Measurements from ENCODE around the gene ASB15.
A peak's percentile ranks its signal among the peaks of the same experiment; 100 is the strongest.
"Not testable (repeated sequence)": the region's sequence is repeated elsewhere in the genome, so short reads cannot be mapped to it uniquely, and the experiment has no call there.

ASB15 gene

GRCh38 chr7:123599766-123600165 is 1.9 kb upstream of the ASB15 start:
- no peak for FAIRE-seq

- FAIRE-seq = no peak
Measured at GRCh38 chr7:123600876-123601275, 745 bp upstream of the ASB15 start.

- FAIRE-seq = no peak
Measured at GRCh38 chr7:123602648-123603047, 1.0 kb downstream of the ASB15 start.

DNA sequence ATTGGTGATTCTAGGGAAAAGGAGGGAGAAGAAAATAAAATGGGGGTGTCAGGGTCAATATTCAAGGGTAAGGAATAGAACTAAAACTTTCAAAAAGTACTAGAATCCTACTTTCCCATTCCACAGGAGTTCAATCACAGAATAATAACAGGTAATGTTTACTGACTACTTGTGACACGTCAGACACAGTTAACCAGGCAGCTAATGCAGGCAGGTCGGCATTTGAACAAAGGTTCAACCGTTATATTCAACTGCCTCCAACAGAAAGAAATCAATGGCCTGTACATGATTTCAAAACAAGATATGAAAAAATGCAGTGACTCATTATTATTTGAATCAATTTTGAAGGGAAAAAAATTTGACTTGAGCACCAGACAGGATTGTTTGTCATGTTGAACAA is 3.1 kb downstream of the ASB15 start:
- no peak for FAIRE-seq

GRCh38 chr7:123607423-123607975 is 5.9 kb downstream of the ASB15 start:
- FAIRE-seq = no peak

GRCh38 chr7:123608991-123609882 is 7.6 kb downstream of the ASB15 start:
- FAIRE-seq = no peak

DNA sequence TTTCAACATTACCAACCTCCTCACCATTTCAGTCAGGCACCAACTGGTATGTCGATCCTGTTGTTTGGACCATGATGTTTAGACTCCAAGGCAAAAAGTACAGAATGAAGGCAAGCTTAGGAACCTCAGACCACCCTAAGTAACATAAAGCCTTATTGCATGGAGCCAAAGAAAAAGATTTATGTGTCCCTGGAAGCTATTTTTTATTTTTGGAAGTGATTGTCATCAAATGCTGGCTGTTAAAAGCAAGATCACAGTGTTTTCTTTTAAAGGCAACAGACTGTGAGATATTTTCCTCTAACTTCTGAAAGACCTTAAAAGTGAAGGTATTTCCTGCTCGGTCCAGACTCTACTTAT is 8.2 kb downstream of the ASB15 start:
- FAIRE-seq = no peak

GRCh38 chr7:123612024-123612423 is 10.4 kb downstream of the ASB15 start:
- no peak for FAIRE-seq

- no peak for FAIRE-seq
Measured at GRCh38 chr7:123615344-123615743, 13.7 kb downstream of the ASB15 start.

DNA sequence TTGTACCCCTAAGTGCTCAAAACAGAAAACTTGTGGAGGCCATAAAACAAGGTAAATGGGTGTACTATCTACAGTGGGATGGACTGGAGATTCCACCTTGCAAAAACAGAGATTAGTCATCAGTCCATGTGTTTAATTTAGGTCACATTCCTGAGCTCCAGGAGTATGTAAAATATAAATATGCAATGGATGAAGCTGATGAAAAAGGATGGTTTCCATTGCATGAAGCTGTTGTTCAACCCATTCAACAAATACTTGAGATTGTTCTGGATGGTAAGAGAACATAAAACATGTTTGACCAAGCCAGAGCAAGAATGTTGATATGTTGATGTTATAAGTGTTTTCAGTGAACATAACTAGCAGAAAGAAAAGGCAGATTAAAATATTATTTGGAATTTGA is 14.6 kb downstream of the ASB15 start:
- FAIRE-seq = no peak

DNA sequence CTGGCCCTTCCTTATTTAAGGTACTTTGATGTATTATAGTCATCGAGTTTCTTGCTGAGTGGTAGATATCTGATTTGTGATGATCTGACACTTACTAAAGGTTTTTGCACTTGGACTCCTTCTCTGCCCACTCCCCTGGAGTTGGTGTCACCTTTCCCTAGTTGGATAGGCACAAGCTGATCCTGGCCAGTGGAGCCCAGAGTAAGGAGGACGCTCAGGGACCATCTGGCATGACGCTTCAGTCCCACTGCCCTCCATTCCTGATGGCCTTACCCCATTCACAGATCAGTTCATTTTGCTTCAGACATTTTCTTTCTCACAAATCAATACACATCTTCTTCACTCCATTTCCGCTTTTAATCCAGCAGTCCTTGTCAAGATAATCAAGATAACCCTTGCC is 20.1 kb downstream of the ASB15 start:
- FAIRE-seq = no peak

DNA sequence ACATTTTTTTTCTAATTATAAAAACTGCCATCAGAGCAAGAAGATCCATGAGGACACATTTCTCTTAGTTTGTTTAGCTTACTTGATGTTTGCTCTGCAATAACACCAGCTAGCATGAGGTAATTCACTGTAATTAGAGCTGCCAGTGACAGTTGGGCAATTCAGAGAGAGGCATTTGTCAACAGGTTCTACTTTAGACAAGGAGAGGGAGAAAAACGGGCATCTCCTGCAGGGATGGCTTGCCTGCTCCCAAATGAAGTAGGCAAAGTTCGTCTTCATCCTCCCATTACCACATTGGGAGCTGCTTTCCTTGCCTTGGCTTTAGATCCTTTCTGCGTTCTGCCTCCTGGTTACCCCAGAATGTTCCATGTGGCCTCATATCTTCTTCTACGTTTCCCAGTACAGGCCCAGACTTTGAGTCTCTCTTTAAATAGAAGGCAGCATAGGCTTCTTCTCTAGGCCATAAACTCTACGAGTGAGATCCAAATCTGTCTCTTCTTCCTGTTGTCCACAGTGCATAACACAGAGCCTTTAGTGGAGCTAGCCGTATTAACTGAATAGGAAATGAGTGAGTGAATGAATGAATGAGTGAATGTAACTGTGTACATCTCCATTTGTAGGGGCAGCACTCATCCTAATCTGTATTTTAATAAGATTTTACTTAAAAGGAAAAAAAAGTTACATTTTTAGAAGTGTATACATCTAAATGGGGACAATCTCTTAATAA is 21.2 kb downstream of the ASB15 start:
- FAIRE-seq = peak; percentile 97

- FAIRE-seq = no peak
Measured at GRCh38 chr7:123624527-123625183, 23.0 kb downstream of the ASB15 start.

GRCh38 chr7:123625254-123625653 is 23.6 kb downstream of the ASB15 start:
- FAIRE-seq = no peak

- FAIRE-seq = no peak
Measured at GRCh38 chr7:123627851-123628250, 26.2 kb downstream of the ASB15 start.

DNA sequence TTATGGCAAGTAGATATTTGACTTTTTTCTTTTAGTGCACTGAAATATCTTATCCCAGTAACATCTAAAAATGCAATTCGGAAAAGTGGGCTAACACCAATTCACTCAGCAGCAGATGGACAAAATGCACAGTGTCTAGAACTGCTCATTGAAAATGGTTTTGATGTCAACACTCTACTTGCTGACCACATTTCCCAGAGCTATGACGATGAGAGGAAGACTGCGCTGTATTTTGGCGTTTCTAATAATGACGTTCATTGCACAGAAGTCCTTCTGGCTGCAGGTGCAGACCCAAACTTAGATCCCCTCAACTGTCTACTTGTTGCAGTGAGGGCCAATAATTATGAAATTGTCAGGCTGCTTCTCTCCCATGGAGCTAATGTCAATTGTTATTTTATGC is 27.2 kb downstream of the ASB15 start:
- no peak for FAIRE-seq

DNA sequence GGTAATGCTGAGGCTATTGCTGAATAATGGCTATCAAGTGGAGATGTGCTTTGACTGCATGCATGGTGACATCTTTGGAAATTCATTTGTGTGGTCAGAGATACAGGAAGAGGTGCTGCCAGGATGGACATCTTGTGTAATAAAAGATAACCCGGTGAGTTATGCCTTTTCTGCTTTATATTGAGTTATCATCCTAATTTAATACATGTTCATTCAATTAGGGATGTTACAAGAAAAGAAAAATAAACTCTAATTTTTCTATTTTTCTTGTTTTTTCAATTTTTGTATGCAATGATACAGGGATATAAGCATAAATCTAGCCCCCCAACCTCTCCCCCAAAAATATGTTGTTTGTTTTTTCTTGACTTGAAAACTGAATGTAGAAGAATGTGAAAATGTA is 27.7 kb downstream of the ASB15 start:
- no peak for FAIRE-seq

- no peak for FAIRE-seq
Measured at GRCh38 chr7:123632808-123633207, 31.2 kb downstream of the ASB15 start.

GRCh38 chr7:123633553-123633952 is 31.9 kb downstream of the ASB15 start:
- no peak for FAIRE-seq

DNA sequence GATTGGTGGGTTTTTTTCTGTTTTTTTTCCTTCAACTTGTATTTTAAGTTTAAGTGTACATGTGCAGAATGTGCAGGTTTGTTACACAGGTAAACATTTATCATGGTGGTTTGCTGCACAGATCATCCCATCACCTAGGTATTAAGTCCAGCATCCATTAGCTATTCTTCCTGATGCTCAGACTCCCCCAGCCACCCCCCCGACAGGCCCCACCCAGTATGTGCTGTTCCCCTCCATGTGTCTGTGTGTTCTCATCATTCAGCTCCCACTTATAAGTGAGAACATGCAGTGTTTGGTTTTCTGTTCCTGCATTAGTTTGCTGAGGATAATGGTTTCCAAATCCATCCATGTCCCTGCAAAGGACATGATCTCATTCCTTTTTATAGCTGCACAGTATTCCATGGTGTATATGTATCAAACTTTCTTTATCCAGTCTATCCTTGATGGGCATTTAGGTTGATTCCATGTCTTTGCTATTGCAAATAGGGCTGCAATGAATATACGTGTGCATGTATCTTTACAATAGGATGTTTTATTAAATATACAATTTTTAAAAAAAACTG is 32.5 kb downstream of the ASB15 start:
- not testable (repeated sequence) for FAIRE-seq

DNA sequence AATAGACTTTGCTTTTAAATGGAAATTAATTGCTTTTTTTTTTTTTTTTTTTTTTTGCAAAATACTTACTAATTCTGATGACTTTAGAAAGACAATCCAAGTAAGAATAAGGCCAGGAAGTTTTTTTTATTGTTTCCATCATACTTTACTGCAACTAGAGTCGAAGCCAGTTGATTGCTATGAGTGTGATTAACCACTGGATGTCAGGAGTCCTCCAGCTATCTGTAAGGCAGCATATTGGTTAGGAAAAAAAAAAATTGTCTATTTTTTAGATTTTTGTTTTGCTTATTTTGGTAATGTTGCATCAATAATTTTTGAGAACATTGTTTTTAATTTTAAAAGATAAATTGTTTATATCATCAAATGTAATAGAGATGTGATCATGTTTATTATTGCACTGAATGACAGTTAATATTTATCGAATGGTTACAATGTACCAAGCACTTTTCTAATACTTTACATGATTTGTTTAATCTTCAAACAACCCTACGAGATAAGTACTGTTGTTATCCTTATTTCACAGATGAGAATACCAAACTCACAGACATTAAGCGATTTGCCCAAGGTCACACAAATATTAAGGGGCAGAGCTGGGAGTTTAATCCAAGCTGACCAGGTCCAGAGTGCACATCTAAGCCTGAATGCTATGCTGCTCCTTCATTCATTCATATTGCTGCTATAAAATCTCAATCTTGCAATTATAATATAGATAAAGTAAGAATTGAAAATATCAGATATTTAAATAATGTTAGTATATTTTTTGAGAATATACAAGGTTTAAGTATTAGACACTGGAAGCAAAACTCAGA is 34.1 kb downstream of the ASB15 start:
- FAIRE-seq = peak; percentile 94

GRCh38 chr7:123637203-123637602 is 35.6 kb downstream of the ASB15 start:
- FAIRE-seq = no peak
